H1 (cell line): Measurements from ENCODE around the gene DPEP2NB. TPM values are rescaled to one million over a fixed set of nuclear protein-coding genes. Genes with fewer than 3 reads are reported as not detected.

Experiments used
- NANOG ChIP-seq: IDR thresholded peaks from 2 replicates; pipeline ENCODE4 v1.6.1; 2011; ENCODE audit warnings: low read length, low read depth, mild to moderate bottlenecking, inconsistent platforms; ENCODE audit not compliant: insufficient read depth, poor library complexity, severe bottlenecking
- POLR2AphosphoS5 ChIP-seq: IDR thresholded peaks from 2 replicates; pipeline ENCODE4 v1.6.1; 2011; ENCODE audit warnings: low read depth, low read length
- SP1 ChIP-seq: IDR thresholded peaks from 2 replicates; pipeline ENCODE4 v1.6.1; 2011; ENCODE audit warnings: low read depth, low read length
- polyA plus RNA-seq, 7 experiments: library from polyadenylated mRNA; depleted of rRNA in 3 of 7; stranded (reverse) in 5 of 7; unstranded in 2 of 7; fragments of >200 nt in 5 of 7; fragments of 200-250 nt in 2 of 7; gene quantifications; 1 replicate in 5 of 7; 2 replicates in 1 of 7; 4 replicates in 1 of 7; pipeline versions ENCODE4 v1.2.1 to v1.2.3, GENCODE V29; 2011 to 2013; ENCODE audit warnings: missing spikeins in 2 of 7, mixed read lengths in 2 of 7
- total RNA-seq: library from RNA; stranded (reverse); fragmentation: NEBNext Ultra II Directional; extraction: Animal tissue kit (Norgen Biotek cat#: 25700); gene quantifications from 2 replicates; pipeline ENCODE4 v1.2.1, GENCODE V29; 2021
- TF ChIP-seq, protein P1 (sequence below): fragments of 300-600 bp; sonication (generic); IDR thresholded peaks from 2 replicates; pipeline ENCODE4 v1.7.1; 2012; ENCODE audit warnings: low read length, moderate library complexity, mild to moderate bottlenecking, inconsistent platforms; ENCODE audit not compliant: insufficient replicate concordance

DPEP2NB gene
- total and polyA plus RNA-seq, 2 of the 8 experiments (the other 6 are each of a cell fraction or from before 2014, with no cell fraction given): not detected

DNA sequence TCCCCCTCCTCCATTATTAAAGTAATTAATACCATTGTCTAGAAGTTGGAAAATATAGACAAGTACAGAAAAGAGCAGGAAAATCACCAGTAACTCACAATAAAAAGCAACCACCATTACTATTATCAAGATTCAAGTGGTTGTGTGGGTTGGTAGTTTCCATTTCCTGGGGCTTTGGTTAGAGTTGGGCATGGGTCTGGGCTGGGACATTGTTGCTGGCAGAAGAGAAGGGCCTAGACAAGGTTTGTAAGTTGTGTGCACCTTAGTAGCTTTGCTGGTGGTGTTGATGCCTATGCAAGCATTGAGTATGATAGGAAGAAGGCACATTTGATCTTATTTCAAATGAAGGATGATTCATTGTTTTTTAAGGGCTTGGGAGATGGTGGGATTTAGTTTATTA lies 44.1 kb upstream of the DPEP2NB start (continued):
- TF ChIP-seq, protein P1, sequence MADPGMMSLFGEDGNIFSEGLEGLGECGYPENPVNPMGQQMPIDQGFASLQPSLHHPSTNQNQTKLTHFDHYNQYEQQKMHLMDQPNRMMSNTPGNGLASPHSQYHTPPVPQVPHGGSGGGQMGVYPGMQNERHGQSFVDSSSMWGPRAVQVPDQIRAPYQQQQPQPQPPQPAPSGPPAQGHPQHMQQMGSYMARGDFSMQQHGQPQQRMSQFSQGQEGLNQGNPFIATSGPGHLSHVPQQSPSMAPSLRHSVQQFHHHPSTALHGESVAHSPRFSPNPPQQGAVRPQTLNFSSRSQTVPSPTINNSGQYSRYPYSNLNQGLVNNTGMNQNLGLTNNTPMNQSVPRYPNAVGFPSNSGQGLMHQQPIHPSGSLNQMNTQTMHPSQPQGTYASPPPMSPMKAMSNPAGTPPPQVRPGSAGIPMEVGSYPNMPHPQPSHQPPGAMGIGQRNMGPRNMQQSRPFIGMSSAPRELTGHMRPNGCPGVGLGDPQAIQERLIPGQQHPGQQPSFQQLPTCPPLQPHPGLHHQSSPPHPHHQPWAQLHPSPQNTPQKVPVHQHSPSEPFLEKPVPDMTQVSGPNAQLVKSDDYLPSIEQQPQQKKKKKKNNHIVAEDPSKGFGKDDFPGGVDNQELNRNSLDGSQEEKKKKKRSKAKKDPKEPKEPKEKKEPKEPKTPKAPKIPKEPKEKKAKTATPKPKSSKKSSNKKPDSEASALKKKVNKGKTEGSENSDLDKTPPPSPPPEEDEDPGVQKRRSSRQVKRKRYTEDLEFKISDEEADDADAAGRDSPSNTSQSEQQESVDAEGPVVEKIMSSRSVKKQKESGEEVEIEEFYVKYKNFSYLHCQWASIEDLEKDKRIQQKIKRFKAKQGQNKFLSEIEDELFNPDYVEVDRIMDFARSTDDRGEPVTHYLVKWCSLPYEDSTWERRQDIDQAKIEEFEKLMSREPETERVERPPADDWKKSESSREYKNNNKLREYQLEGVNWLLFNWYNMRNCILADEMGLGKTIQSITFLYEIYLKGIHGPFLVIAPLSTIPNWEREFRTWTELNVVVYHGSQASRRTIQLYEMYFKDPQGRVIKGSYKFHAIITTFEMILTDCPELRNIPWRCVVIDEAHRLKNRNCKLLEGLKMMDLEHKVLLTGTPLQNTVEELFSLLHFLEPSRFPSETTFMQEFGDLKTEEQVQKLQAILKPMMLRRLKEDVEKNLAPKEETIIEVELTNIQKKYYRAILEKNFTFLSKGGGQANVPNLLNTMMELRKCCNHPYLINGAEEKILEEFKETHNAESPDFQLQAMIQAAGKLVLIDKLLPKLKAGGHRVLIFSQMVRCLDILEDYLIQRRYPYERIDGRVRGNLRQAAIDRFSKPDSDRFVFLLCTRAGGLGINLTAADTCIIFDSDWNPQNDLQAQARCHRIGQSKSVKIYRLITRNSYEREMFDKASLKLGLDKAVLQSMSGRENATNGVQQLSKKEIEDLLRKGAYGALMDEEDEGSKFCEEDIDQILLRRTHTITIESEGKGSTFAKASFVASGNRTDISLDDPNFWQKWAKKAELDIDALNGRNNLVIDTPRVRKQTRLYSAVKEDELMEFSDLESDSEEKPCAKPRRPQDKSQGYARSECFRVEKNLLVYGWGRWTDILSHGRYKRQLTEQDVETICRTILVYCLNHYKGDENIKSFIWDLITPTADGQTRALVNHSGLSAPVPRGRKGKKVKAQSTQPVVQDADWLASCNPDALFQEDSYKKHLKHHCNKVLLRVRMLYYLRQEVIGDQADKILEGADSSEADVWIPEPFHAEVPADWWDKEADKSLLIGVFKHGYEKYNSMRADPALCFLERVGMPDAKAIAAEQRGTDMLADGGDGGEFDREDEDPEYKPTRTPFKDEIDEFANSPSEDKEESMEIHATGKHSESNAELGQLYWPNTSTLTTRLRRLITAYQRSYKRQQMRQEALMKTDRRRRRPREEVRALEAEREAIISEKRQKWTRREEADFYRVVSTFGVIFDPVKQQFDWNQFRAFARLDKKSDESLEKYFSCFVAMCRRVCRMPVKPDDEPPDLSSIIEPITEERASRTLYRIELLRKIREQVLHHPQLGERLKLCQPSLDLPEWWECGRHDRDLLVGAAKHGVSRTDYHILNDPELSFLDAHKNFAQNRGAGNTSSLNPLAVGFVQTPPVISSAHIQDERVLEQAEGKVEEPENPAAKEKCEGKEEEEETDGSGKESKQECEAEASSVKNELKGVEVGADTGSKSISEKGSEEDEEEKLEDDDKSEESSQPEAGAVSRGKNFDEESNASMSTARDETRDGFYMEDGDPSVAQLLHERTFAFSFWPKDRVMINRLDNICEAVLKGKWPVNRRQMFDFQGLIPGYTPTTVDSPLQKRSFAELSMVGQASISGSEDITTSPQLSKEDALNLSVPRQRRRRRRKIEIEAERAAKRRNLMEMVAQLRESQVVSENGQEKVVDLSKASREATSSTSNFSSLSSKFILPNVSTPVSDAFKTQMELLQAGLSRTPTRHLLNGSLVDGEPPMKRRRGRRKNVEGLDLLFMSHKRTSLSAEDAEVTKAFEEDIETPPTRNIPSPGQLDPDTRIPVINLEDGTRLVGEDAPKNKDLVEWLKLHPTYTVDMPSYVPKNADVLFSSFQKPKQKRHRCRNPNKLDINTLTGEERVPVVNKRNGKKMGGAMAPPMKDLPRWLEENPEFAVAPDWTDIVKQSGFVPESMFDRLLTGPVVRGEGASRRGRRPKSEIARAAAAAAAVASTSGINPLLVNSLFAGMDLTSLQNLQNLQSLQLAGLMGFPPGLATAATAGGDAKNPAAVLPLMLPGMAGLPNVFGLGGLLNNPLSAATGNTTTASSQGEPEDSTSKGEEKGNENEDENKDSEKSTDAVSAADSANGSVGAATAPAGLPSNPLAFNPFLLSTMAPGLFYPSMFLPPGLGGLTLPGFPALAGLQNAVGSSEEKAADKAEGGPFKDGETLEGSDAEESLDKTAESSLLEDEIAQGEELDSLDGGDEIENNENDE: no peak
- TF ChIP-seq SP1 (no peak), POLR2AphosphoS5 (no peak), NANOG (no peak)
- TF ChIP-seq, all 59 proteins: peak for 0
